Vagina (tissue), 2 donors: ENCODE measurements around the gene PKD1. TPM values are rescaled to one million over a fixed set of nuclear protein-coding genes. Genes with fewer than 3 reads are reported as not detected.

ENCODE experiments used
- DNase-seq, 2 donors: peaks; one replicate each; pipeline ENCODE4 v3.0.0-alpha.2; 2017; ENCODE audit errors: extremely low spot score in 2 of 2
- H3K27ac ChIP-seq: fragments of 200-600 bp; sonication (generic); one replicate; pipeline ENCODE4 v1.5.1; 2019
- H3K27me3 ChIP-seq: fragments of 200-600 bp; sonication (generic); one replicate; pipeline ENCODE4 v1.5.1; 2019
- H3K36me3 ChIP-seq, 2 donors: fragments of 200-600 bp; sonication (generic); one replicate each; pipeline ENCODE4 v1.5.1; 2017 to 2019
- H3K4me1 ChIP-seq: fragments of 200-600 bp; sonication (generic); one replicate; pipeline ENCODE4 v1.5.1; 2019
- H3K4me3 ChIP-seq, 2 donors: fragments of 200-600 bp; sonication (generic); 1 replicate in 1 of 2; 2 replicates in 1 of 2; pipeline ENCODE4 v1.5.1; 2016 to 2019
- H3K9me3 ChIP-seq: fragments of 200-600 bp; sonication (generic); one replicate; pipeline ENCODE4 v1.5.1; 2019
- POLR2A ChIP-seq, 2 donors: fragments of 450-650 bp; IDR thresholded peaks; one replicate each; pipeline ENCODE4 v1.6.1; 2017; ENCODE audit warnings: antibody characterized with exemption in 2 of 2, mild to moderate bottlenecking in 2 of 2, moderate library complexity in 2 of 2
- POLR2AphosphoS5 ChIP-seq, 2 donors: sonication (generic); formaldehyde crosslinking; IDR thresholded peaks; one replicate each; pipeline ENCODE4 v1.9.0; 2017; ENCODE audit warnings: antibody characterized with exemption in 2 of 2, mild to moderate bottlenecking in 2 of 2, low read depth in 1 of 2; ENCODE audit not compliant: insufficient read depth in 1 of 2
- intact Hi-C: fragments of 100-400 bp; cut with DNase I; formaldehyde crosslinking; loops from one replicate; pipeline ENCODE4 v1.15.1; 2023
- total RNA-seq: library from RNA; depleted of rRNA; stranded (reverse); fragments of >200 nt; gene quantifications from one replicate; pipeline ENCODE4 v1.2.3, GENCODE V29; 2016
- TF ChIP-seq, protein P1 (sequence below), 3 experiments: fragments of 450-650 bp in 2 of 3; fragments of 200-600 bp in 1 of 3; sonication (generic) in 1 of 3; IDR thresholded peaks; one replicate each; pipeline ENCODE4 v1.5.1; 2017 to 2019; ENCODE audit warnings: antibody characterized with exemption in 3 of 3, mild to moderate bottlenecking in 2 of 3, moderate library complexity in 2 of 3

Gene PKD1
- total RNA-seq, 1 donor from 2014 or later = 153 TPM

DNA sequence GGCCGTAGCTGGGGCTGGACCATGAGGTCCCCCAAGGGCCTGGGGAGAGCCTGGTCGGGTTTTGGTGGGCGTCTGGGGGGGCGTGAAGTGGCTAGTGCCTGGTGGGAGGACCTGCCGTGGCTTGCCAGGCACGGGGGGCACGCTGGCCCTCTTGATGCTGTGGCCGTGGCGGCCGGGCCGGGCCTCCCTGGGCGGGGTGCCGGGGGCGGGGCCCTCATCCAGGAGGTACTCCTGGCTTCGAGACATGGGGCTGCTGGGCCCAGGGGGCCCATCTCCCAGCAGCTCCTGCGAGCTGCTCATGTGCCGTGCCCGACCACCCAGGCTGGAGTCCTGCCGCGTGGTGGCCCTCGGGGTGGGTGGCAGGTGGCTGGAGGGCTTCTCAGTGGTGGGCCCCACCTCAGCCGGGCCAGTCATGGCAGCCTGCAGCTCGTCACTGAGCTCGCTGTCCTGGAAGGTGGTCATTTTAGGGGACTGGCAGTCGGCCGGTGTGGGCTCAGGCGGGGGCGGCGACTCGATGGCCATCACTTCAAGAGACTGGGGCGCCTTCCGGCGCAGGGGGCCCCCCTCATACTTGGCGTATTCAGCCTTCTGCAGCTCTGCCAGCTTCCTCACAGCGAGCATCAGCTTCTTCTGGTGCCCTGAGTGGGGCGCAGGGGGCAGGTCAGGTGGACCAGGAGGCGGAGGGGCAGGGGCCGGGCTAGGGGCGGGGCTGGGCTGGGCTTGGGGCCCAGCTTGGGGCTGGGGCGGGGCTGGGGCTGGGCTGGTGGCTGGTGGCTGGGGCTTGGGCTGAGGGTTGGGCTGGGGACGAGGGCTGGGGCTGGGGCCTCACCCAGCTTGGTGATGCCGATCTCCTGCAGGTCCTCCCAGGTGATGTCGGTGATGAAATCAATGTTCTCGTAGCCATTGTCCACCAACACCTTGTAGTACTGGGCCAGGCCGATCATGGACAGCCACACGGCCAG, 45.5 kb upstream of the PKD1 start:
- H3K9me3 ChIP-seq = no peaks in the 10 kb centered on the region
- no peak for DNase-seq
- H3K4me3 ChIP-seq = no peak overlapping the region
- no peaks in the 10 kb centered on the region for H3K27me3 ChIP-seq
- H3K27ac ChIP-seq = no peak overlapping the region
- peaks cover 6% of the 10 kb centered on the region for H3K4me1 ChIP-seq
- intact Hi-C loops = no loop called here
- TF ChIP-seq POLR2A (IDR thresholded peaks at IDR 0.05) (no peak), POLR2AphosphoS5 (IDR thresholded peaks at IDR 0.05; ENCODE audit: insufficient read depth in 1 of 2, low read depth in 1 of 2) (no peak)
- TF ChIP-seq, protein P1, sequence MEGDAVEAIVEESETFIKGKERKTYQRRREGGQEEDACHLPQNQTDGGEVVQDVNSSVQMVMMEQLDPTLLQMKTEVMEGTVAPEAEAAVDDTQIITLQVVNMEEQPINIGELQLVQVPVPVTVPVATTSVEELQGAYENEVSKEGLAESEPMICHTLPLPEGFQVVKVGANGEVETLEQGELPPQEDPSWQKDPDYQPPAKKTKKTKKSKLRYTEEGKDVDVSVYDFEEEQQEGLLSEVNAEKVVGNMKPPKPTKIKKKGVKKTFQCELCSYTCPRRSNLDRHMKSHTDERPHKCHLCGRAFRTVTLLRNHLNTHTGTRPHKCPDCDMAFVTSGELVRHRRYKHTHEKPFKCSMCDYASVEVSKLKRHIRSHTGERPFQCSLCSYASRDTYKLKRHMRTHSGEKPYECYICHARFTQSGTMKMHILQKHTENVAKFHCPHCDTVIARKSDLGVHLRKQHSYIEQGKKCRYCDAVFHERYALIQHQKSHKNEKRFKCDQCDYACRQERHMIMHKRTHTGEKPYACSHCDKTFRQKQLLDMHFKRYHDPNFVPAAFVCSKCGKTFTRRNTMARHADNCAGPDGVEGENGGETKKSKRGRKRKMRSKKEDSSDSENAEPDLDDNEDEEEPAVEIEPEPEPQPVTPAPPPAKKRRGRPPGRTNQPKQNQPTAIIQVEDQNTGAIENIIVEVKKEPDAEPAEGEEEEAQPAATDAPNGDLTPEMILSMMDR (IDR thresholded peaks at IDR 0.05) = no peak
- peaks cover 0 to 4% of the 10 kb centered on the region in 2 donors for H3K36me3 ChIP-seq

DNA sequence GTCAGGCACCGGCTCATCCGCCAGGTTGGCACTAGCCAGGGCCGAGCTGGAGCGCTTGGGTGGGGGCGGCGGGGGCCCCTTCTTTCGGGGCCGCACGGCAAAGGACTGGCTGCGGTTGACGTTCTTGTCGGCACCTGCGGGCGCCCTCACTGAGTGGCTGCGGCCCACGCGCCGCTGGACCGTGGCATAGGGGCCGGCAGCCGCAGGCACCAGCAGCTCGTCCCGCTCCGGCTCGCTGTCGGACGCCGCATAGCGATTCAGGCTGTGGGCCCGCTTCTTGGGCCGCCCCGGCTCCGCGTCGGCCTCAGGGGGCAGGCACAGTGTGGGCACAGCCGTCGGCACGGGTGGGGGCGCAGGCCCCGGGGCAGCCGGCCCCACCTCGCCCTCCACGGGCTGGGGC, 44.8 kb upstream of the PKD1 start:
- peaks cover 0 to 11% of the 10 kb centered on the region in 2 donors for H3K36me3 ChIP-seq
- intact Hi-C loops = no loop called here
- no peaks in the 10 kb centered on the region for H3K9me3 ChIP-seq
- peaks cover 6% of the 10 kb centered on the region for H3K4me1 ChIP-seq
- no peak for TF ChIP-seq POLR2AphosphoS5 (IDR thresholded peaks at IDR 0.05; ENCODE audit: insufficient read depth in 1 of 2, low read depth in 1 of 2)
- no peak for TF ChIP-seq POLR2A (IDR thresholded peaks at IDR 0.05)
- TF ChIP-seq, protein P1 (IDR thresholded peaks at IDR 0.05) = no peak
- no peak overlapping the region for H3K4me3 ChIP-seq
- no peaks in the 10 kb centered on the region for H3K27me3 ChIP-seq
- no peak overlapping the region for H3K27ac ChIP-seq
- DNase-seq = no peak

DNA sequence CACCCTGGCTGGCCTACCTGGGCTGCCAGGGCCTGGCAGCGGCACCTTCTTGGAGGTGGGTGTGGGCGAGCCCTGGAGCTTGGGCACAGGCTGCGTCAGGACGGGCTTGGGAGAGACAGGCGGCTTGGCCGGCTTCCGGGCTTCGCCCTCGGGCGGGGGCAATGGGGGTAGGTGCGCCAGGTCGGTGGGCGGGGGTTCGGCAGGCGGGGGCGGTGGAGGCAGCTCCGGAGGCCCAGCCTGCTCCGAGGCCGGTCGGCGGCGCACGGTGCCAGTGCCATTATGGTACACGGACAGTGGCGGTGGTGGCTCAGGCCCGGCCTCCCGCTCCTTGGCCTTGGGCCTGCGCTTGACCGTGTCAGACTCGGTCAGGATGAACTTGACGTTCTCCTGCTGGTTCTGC, 43.9 kb upstream of the PKD1 start:
- Histone ChIP-seq H3K4me1 (peaks cover 6% of the 10 kb centered on the region), H3K36me3 (peaks cover 0 to 18% of the 10 kb centered on the region in 2 donors), H3K27ac (no peak overlapping the region), H3K9me3 (no peaks in the 10 kb centered on the region), H3K4me3 (no peak overlapping the region), H3K27me3 (no peaks in the 10 kb centered on the region)
- no peak for TF ChIP-seq POLR2A (IDR thresholded peaks at IDR 0.05)
- DNase-seq = no peak
- intact Hi-C loops = no loop called here

DNA sequence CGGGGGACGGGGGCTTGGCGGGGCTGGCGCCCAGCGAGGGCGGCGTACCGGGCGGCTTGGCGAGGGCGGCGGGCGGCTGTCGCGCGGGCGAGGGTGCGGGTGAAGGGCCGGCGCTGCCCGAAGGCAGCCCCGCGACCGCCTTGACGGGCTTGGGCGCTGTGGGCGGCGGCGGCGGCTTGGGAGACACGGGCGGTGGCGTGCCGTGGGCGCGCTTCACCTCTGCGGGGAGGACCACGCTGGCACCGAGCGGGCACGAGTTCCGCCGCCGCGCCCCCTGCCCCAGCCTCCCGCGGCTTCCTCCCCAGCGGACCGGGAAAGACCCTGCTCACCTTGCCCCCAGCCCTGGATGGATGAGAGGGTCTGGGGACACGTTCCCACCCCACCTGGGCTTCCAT, 43.4 kb upstream of the PKD1 start:
- Histone ChIP-seq H3K27ac (no peak overlapping the region), H3K4me3 (no peak overlapping the region)
- no peak for DNase-seq

DNA sequence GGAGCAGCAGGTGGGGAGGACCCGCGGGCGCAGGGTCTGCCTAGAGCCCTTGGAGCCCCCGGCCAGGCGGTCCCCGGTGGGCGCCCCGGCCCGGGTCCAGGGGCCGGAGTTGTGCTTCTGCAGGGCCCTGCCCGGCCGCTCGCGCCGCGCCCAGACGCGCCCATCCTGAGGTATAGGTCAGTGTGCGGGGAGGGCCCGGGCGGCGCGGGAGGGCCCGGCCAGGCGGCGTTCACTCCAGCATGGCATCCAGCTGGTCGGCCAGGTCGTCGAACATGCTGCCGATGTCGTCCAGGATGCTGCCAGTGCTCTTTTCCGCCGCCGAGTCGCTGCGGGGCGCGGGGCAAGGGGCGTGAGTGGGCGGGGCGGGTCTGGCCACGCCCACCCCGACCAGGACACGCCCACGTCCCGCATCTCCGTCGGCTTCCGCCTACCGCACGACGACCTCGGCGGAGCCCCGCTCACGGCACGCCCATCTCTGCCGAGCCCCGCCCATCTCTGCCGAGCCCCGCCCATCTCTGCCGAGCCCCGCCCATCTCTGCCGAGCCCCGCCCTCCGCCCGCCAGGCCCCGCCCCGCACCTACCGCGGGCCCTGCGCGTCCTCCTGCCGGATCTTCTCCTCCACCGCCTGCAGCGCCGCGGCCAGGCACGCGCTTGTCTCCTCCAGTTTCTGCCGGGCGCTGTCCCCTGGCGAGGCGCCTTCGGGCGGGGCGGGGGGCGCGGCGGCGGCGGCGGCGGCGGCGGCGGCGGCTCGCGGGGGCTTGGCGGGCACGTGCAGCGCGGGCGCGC, 42.8 kb upstream of the PKD1 start:
- H3K36me3 ChIP-seq = peaks cover 0 to 29% of the 10 kb centered on the region in 2 donors
- H3K27ac ChIP-seq = no peak overlapping the region

More for the DNA sequence above, 43.4 kb upstream of the PKD1 start:
- no peak for TF ChIP-seq POLR2AphosphoS5 (IDR thresholded peaks at IDR 0.05; ENCODE audit: insufficient read depth in 1 of 2, low read depth in 1 of 2)
- TF ChIP-seq, protein P1 (IDR thresholded peaks at IDR 0.05) = no peak
- Histone ChIP-seq H3K27me3 (no peaks in the 10 kb centered on the region), H3K4me1 (peaks cover 6% of the 10 kb centered on the region), H3K9me3 (no peaks in the 10 kb centered on the region), H3K36me3 (peaks cover 0 to 23% of the 10 kb centered on the region in 2 donors)
- intact Hi-C loops = no loop called here

More for the DNA sequence above, 42.8 kb upstream of the PKD1 start:
- intact Hi-C loops = no loop called here
- peaks cover 6% of the 10 kb centered on the region for H3K4me1 ChIP-seq
- no peak for DNase-seq
- TF ChIP-seq, protein P1 (IDR thresholded peaks at IDR 0.05) = no peak
- H3K9me3 ChIP-seq = no peaks in the 10 kb centered on the region
- no peak overlapping the region for H3K4me3 ChIP-seq
- no peaks in the 10 kb centered on the region for H3K27me3 ChIP-seq
